ENCODE data around the gene PSMC6. TPM values are rescaled to one million over a fixed set of nuclear protein-coding genes. Genes with fewer than 3 reads are reported as not detected.
A peak's percentile ranks its signal among the peaks of the same experiment; 100 is the strongest.

PSMC6 gene
- total and polyA plus RNA-seq, 2 of the 13 experiments (the other 11 are each of a cell fraction or from before 2014, with no cell fraction given): 90.0 to 210 TPM

DNA sequence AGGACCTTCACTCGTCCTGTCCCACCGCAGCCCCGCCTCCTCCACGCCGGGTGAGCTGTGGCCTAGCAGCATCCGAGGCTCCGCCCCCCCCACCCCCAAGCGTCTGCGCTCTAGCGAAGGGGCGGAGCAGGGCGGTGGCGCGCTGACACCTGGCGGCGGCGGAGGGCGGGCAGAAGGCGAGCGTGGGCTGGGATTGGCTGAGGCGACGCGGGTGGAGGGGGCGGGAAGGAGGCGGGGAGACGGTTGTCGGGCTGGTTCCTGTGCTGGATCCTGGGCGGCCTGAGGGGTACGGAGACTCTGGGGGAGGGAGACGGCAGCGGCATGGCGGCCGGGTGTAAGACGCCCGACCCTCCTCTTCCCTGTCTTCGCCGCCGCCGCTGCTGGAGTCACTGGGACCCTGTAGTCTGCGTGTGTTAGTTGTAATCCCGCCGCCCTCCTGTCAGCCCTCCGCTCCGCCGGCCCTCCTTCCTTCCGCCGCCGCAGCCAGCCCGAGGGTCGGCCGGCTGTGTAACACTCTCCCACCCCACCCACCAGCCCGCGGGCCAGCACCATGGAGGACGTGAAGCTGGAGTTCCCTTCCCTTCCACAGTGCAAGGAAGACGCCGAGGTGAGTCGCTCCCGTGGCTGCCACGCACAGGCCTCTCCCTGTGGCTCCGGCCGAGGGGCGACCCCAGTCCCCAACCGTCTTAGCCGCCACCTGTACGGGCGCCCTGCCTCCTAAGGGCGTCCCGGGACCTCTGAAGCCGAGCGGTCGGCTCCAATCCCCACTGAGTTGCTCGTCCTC is 23.1 kb downstream of the PSMC6 start, which contains the start of gene STYX (continued):
- TF ChIP-seq ZNF510 (CRISPR knock-in tag; IDR thresholded peaks at IDR 0.05; ENCODE audit: low read depth) (0 out of 2 replicates have a peak, but pooled peaks have one; percentile 49), MAFG (CRISPR knock-in tag; IDR thresholded peaks at IDR 0.05) (no peak), CBX2 (IDR thresholded peaks at IDR 0.05; ENCODE audit: low read depth, low read length) (no peak), CBX2 (CRISPR knock-in tag; IDR thresholded peaks at IDR 0.05; ENCODE audit: low read depth) (no peak), ZSCAN20 (CRISPR knock-in tag; IDR thresholded peaks at IDR 0.05; ENCODE audit: borderline replicate concordance) (peak; percentile 59; the same call in 1 of the 2 replicates), ZFP82 (CRISPR knock-in tag; IDR thresholded peaks at IDR 0.05; ENCODE audit: borderline replicate concordance) (no peak), ZKSCAN8 (CRISPR knock-in tag; IDR thresholded peaks at IDR 0.05; ENCODE audit: borderline replicate concordance) (0 out of 2 replicates have a peak, but pooled peaks have one; percentile 12), KLF12 (CRISPR knock-in tag; IDR thresholded peaks at IDR 0.05; ENCODE audit: borderline replicate concordance) (no peak), SMC3 (IDR thresholded peaks at IDR 0.05; ENCODE audit: low read length) (no peak), FOXP1 (IDR thresholded peaks at IDR 0.05) (no peak), FOXP1 (CRISPR knock-in tag; IDR thresholded peaks at IDR 0.05) (no peak), POGZ (CRISPR knock-in tag; IDR thresholded peaks at IDR 0.05) (peak; percentile 90), MTF1 (CRISPR knock-in tag; IDR thresholded peaks at IDR 0.05) (no peak), SMARCC2 (IDR thresholded peaks at IDR 0.05) (no peak), ZNF589 (CRISPR knock-in tag; conservative IDR thresholded peaks at IDR 0.05) (no peak), CEBPB (IDR thresholded peaks at IDR 0.05; ENCODE audit: borderline replicate concordance, low read depth, low read length) (no peak), ZNF335 (CRISPR knock-in tag; IDR thresholded peaks at IDR 0.05) (no peak), ZNF878 (CRISPR knock-in tag; IDR thresholded peaks at IDR 0.05) (no peak)
- TF ChIP-seq, protein P1, sequence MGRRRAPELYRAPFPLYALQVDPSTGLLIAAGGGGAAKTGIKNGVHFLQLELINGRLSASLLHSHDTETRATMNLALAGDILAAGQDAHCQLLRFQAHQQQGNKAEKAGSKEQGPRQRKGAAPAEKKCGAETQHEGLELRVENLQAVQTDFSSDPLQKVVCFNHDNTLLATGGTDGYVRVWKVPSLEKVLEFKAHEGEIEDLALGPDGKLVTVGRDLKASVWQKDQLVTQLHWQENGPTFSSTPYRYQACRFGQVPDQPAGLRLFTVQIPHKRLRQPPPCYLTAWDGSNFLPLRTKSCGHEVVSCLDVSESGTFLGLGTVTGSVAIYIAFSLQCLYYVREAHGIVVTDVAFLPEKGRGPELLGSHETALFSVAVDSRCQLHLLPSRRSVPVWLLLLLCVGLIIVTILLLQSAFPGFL (CRISPR knock-in tag; IDR thresholded peaks at IDR 0.05): no peak
- TF ChIP-seq, protein P2, sequence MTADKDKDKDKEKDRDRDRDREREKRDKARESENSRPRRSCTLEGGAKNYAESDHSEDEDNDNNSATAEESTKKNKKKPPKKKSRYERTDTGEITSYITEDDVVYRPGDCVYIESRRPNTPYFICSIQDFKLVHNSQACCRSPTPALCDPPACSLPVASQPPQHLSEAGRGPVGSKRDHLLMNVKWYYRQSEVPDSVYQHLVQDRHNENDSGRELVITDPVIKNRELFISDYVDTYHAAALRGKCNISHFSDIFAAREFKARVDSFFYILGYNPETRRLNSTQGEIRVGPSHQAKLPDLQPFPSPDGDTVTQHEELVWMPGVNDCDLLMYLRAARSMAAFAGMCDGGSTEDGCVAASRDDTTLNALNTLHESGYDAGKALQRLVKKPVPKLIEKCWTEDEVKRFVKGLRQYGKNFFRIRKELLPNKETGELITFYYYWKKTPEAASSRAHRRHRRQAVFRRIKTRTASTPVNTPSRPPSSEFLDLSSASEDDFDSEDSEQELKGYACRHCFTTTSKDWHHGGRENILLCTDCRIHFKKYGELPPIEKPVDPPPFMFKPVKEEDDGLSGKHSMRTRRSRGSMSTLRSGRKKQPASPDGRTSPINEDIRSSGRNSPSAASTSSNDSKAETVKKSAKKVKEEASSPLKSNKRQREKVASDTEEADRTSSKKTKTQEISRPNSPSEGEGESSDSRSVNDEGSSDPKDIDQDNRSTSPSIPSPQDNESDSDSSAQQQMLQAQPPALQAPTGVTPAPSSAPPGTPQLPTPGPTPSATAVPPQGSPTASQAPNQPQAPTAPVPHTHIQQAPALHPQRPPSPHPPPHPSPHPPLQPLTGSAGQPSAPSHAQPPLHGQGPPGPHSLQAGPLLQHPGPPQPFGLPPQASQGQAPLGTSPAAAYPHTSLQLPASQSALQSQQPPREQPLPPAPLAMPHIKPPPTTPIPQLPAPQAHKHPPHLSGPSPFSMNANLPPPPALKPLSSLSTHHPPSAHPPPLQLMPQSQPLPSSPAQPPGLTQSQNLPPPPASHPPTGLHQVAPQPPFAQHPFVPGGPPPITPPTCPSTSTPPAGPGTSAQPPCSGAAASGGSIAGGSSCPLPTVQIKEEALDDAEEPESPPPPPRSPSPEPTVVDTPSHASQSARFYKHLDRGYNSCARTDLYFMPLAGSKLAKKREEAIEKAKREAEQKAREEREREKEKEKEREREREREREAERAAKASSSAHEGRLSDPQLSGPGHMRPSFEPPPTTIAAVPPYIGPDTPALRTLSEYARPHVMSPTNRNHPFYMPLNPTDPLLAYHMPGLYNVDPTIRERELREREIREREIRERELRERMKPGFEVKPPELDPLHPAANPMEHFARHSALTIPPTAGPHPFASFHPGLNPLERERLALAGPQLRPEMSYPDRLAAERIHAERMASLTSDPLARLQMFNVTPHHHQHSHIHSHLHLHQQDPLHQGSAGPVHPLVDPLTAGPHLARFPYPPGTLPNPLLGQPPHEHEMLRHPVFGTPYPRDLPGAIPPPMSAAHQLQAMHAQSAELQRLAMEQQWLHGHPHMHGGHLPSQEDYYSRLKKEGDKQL (CRISPR knock-in tag; IDR thresholded peaks at IDR 0.05; ENCODE audit: low read depth): no peak
- TF ChIP-seq, protein P3, sequence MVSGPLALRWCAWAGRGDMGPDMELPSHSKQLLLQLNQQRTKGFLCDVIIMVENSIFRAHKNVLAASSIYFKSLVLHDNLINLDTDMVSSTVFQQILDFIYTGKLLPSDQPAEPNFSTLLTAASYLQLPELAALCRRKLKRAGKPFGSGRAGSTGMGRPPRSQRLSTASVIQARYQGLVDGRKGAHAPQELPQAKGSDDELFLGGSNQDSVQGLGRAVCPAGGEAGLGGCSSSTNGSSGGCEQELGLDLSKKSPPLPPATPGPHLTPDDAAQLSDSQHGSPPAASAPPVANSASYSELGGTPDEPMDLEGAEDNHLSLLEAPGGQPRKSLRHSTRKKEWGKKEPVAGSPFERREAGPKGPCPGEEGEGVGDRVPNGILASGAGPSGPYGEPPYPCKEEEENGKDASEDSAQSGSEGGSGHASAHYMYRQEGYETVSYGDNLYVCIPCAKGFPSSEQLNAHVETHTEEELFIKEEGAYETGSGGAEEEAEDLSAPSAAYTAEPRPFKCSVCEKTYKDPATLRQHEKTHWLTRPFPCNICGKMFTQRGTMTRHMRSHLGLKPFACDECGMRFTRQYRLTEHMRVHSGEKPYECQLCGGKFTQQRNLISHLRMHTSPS (CRISPR knock-in tag; IDR thresholded peaks at IDR 0.05; ENCODE audit: low read depth): no peak
- TF ChIP-seq, protein P4, sequence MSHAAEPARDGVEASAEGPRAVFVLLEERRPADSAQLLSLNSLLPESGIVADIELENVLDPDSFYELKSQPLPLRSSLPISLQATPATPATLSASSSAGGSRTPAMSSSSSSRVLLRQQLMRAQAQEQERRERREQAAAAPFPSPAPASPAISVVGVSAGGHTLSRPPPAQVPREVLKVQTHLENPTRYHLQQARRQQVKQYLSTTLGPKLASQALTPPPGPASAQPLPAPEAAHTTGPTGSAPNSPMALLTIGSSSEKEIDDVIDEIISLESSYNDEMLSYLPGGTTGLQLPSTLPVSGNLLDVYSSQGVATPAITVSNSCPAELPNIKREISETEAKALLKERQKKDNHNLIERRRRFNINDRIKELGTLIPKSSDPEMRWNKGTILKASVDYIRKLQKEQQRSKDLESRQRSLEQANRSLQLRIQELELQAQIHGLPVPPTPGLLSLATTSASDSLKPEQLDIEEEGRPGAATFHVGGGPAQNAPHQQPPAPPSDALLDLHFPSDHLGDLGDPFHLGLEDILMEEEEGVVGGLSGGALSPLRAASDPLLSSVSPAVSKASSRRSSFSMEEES (CRISPR knock-in tag; IDR thresholded peaks at IDR 0.05): no peak

Data from HepG2 (cell line).